Measurements from ENCODE around the gene PSMC3.

DNA sequence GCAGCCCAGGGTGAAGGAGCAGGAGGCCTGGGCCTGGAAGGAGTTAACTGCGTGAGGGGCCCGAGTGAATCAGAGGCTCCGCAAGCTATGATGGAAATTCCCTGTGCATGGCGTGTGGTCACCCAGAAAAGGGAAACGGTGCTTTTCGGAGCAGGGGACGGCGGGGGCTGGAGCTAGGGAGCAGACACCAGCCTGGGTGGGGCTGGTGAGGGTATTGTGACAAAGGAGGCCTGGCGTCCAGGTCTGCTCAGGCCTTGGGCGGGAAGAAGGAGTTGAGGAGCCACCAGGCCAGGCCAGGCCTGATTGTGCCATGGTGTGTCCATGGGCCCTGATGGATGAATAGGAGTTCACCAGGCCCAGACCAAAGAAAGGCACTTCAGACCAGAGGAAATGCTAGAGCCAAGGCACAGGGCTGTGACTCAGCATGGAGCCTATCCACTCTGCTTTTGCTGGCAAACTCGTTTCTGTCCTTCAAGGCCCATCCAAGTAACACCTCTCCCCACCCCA lies 35.1 kb downstream of the PSMC3 start:
- no peak for TF ChIP-seq YY1 (IDR thresholded peaks at IDR 0.05; ENCODE audit: low read depth)
- TF ChIP-seq, protein P1, sequence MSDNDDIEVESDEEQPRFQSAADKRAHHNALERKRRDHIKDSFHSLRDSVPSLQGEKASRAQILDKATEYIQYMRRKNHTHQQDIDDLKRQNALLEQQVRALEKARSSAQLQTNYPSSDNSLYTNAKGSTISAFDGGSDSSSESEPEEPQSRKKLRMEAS (IDR thresholded peaks at IDR 0.05), result no peak
- TF ChIP-seq TEAD4 (IDR thresholded peaks at IDR 0.05), result no peak
- TF ChIP-seq TAF1 (IDR thresholded peaks at IDR 0.05; ENCODE audit: low read depth), result no peak
- TF ChIP-seq, protein P2, sequence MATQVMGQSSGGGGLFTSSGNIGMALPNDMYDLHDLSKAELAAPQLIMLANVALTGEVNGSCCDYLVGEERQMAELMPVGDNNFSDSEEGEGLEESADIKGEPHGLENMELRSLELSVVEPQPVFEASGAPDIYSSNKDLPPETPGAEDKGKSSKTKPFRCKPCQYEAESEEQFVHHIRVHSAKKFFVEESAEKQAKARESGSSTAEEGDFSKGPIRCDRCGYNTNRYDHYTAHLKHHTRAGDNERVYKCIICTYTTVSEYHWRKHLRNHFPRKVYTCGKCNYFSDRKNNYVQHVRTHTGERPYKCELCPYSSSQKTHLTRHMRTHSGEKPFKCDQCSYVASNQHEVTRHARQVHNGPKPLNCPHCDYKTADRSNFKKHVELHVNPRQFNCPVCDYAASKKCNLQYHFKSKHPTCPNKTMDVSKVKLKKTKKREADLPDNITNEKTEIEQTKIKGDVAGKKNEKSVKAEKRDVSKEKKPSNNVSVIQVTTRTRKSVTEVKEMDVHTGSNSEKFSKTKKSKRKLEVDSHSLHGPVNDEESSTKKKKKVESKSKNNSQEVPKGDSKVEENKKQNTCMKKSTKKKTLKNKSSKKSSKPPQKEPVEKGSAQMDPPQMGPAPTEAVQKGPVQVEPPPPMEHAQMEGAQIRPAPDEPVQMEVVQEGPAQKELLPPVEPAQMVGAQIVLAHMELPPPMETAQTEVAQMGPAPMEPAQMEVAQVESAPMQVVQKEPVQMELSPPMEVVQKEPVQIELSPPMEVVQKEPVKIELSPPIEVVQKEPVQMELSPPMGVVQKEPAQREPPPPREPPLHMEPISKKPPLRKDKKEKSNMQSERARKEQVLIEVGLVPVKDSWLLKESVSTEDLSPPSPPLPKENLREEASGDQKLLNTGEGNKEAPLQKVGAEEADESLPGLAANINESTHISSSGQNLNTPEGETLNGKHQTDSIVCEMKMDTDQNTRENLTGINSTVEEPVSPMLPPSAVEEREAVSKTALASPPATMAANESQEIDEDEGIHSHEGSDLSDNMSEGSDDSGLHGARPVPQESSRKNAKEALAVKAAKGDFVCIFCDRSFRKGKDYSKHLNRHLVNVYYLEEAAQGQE (IDR thresholded peaks at IDR 0.05; ENCODE audit: low read depth), result no peak
- TF ChIP-seq CREB1 (IDR thresholded peaks at IDR 0.05; ENCODE audit: low read depth), result no peak
- TF ChIP-seq CEBPB (IDR thresholded peaks at IDR 0.05), result no peak

Data from Ishikawa (cell line).